A673 (cell line): ENCODE data around the gene SLC38A8.

ENCODE experiments used
- EZH2 ChIP-seq: fragments of 200-600 bp; sonication (generic); IDR thresholded peaks from 2 replicates; pipeline ENCODE4 v1.6.1; 2017; ENCODE audit warnings: borderline replicate concordance, low read depth, mild to moderate bottlenecking, mixed read lengths, antibody characterized with exemption, low read length; ENCODE audit not compliant: poor library complexity, severe bottlenecking
- TF ChIP-seq, protein P1 (sequence below): fragments of 300-800, 200-600 bp; sonication (generic); conservative IDR thresholded peaks from 2 replicates; pipeline ENCODE4 v1.5.1; 2017; ENCODE audit warnings: low read depth, mild to moderate bottlenecking, antibody characterized with exemption, low read length, moderate library complexity, mixed read lengths

GRCh38 chr16:84031556-84031955 lies 11.0 kb downstream of the SLC38A8 start:
- TF ChIP-seq, protein P1, sequence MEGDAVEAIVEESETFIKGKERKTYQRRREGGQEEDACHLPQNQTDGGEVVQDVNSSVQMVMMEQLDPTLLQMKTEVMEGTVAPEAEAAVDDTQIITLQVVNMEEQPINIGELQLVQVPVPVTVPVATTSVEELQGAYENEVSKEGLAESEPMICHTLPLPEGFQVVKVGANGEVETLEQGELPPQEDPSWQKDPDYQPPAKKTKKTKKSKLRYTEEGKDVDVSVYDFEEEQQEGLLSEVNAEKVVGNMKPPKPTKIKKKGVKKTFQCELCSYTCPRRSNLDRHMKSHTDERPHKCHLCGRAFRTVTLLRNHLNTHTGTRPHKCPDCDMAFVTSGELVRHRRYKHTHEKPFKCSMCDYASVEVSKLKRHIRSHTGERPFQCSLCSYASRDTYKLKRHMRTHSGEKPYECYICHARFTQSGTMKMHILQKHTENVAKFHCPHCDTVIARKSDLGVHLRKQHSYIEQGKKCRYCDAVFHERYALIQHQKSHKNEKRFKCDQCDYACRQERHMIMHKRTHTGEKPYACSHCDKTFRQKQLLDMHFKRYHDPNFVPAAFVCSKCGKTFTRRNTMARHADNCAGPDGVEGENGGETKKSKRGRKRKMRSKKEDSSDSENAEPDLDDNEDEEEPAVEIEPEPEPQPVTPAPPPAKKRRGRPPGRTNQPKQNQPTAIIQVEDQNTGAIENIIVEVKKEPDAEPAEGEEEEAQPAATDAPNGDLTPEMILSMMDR, result no peak
- no peak for TF ChIP-seq EZH2
